Stimulated activated CD4-positive, alpha-beta T cell treated with anti-CD3 and anti-CD28 coated beads, Interleukin-4, amount 100 ng/mL, for 4 hours (primary cell): ENCODE results near the gene CTIF.

Experiments used
- DNase-seq, 2 experiments: peaks; one replicate each; pipeline ENCODE4 v3.0.0-alpha.2; 2020

The CTIF gene

DNA sequence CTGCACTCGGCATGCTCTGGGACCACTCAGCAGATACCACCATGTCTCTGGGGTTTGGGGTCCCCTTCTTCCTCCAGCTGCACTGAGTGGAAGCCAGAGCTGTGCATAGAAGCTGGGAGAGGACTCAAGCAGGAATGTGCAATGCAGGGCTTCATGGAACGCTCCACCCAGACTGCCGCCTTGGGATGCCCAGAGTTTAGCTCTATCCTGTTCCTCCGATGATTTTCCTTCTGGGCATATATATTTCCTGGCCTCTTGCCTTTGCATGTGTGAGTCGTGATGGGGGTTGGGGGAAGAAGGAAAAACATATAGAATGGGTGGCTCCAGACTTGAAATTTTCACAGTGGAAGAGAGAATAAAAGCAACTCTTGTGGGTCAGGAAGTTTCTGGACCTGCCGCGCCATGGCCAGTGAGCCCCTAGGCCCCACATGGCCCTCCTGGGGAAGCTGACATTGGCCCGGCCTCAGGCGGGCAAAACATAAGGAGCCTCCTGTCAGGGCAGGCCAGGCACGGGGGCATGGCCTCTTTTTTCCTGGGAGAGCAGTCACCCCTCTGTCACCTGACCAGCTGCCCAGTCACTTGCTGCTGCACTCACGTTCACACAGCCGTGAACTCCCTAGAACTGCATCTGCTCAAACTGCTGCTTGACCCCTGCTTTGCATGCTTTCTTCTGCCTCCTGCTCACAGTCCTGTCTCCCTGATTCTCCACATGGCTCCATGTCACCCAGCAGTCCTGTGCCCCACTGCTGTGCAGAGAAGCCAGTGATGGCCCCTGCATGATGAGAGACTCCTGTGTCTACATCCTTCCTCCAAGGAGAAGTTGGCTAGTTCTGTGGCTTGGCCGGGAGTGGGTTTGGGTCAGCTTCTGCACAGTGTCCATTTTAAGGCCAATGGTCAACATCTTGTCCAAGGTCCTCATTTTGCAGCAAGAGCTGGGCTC is 197.8 kb downstream of the CTIF start:
- DNase-seq: no peak

DNA sequence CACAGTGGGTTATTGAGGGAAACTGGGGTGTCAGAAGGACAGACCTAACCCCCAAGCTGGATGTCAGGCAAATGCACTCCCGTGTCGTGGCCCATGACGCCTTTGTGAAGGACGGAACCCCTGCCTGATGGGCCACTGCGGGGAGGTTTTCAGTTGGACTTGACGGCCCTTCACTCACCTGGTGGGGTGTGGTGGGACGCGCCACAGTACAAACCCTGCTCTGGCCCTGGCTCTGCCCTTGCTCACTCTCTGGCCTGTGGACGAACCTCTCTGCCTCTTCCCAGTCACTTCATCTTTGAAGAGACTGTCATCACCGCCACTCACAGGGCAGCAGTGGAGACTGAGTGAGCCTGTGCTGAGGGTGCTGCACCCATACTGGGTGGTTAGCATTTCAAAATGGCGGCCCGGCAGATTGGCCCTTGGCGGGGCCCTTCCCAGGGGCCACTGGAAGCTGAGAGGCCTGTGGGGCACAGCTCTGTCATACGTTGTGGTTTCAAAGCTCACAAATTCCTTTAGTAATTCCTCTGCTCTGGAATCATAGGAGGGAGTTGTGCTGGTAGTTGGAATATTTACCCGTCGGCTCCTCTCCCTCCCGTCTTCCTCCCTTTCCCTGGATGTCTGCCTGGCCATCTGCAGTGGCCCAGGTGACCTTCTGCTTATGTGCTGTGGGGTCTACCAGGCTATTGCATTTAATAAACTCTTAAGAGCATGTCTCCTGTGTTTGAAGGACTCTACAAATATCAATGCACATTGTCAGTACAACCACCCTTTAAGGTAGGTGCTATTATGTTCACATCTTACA is 200.6 kb downstream of the CTIF start:
- no peak for DNase-seq

DNA sequence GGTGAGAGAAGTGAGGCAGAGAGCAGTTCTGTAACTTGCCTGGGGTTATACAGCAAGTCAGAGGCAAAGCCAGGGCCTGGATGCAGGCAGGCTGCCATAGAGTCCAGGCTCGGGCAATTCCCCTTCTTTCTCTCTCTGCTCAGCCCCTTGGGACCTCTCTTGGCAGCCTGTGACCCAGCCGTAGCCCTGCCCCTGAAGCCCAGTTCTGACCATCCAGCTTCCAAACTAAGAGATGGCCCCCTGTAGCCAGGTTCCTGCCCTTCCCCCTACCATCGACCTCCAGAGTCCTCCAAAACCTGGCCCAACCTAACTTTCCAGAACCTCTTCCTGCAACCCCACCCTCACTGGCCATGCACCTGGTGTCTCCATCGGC is 201.2 kb downstream of the CTIF start:
- DNase-seq: no peak

DNA sequence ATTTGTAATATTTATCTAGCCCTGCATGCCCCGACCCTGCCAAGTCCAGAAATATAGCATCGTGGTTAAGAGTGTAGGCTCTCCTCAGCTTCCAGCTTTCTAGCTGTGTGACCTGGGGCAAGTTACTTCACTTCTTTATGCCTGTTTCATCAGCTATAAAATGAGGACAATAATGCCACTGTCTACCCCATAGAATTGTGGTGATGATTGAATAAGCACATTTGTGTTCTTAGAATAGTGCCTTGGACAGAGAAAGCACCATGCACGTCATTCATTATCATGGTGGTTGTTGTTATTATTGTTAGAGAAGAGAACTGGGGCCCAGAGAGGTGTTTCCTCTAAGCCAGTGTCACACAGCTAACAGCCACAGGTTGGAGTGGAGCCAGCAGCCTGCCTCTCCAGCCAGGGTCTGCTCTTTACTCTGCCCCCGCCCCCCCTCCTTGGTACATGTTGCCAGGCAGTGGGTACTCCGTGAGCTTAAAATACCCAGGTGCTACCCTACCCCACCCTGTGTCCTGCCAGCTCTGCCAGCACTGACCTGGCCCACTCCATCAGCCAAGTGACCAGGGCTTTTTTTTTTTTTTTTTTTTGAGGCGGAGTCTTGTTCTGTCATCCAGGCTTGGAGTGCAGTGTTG is 202.1 kb downstream of the CTIF start:
- DNase-seq: no peak

DNA sequence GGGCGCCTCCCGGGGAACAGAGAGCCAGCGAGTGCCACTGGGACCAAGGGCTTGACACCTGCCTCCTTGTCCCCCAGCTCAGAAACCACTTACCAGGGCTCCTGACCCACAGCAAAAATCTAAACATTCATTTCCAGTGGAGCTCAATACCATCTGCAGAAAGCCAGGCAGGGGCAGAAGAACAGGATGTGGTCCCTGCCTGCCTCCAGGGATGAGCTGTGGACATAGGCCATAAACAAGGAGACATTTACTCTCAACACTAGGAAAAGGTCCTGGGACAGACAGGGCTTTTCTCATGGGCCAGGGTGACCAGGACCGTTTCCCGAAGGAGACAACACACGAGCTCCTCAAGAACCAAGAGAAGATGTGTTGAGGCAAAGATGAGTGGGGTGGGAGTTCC is 203.0 kb downstream of the CTIF start:
- no peak for DNase-seq

DNA sequence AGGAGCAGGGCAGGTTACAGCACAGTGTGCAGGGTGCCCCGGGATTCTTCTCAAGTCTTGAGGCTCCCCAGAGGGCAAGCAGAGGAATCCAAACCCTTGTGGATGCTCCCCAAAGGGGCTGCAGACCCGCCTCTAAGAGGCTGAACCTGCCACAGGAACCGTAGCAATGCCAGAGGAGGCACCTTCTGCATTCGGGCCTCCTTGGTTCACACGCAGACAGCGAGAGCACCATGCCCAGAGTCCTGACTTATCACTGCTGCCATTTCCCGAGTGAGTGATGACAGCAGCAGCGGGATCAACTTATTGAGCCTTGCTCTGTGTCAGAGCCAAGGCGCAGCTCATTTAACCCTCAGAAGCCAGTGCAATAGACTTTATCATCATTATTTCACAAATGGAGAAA is 203.5 kb downstream of the CTIF start:
- no peak for DNase-seq

DNA sequence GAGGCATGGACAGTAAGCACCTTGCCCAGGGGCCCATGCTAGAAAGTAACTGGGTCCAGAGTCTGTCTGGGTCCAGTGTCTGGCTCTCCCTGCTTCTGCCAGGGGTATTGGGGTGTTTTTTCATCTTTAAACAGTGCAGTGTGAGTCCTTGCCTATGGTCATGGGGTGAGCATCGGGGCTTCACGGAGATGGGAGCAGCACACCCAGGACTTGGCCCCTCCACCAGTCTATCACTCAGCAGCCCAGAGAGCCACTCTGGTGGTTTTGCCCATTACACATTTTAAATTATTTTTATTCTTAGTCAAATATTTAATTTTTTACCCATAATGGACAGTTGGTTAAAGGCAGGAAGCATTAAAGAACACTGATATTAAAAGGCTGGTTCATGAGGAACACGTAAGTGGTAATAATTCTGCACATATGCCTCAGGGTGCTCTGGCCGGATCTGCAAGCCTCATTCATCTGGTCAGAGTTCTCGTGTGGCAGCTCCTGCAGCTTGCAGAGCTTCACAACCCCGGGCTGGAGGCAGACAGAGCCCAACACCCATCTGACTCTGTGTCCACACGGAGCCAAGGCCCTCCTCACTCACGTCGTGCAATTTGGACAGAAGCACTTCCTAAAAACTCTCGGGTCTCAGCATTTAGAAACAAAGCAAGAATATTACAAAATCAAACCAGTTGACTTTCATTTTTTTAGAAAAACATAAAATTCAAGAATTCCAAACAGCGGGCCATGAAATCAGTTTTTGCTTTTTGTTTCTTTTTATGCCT is 204.1 kb downstream of the CTIF start:
- no peak for DNase-seq

DNA sequence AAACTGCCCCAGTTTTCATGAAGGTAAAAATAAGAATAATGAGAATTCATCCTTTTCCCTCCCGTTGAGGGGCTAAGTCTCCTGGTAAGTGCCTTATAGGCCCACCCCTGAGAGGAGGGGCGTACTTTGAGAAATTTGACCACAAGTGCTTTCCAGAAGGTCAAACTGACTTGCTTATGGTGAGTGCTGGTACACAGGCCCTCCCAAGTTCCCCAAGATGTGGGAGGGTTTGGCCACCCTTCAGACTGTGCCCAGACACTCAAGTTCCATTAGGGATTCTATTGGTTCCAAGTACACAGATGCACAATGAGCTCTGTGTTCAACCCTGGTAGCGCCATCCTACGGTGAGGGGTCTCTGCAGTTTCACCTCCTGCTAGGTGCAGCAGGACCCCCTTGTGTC is 205.1 kb downstream of the CTIF start:
- no peak for DNase-seq

DNA sequence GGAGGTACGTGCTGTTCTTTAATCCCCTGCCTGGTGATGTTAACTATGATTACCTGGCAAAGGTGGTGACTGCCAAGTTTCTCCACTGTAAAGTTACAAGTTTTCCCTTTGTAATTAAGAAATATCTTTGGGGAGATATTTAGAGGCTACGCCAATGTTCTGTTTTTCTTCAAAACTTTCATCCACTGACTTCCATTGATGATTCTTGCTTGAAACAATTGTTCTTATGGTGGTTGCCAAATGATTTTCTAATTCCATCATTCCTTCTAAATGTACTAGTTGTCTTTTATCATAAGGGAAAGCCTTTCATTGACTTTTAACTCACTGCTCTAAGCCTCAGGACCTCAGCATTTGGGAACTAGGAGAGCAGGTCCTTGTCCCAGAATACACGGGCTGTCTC is 206.5 kb downstream of the CTIF start:
- DNase-seq: no peak

DNA sequence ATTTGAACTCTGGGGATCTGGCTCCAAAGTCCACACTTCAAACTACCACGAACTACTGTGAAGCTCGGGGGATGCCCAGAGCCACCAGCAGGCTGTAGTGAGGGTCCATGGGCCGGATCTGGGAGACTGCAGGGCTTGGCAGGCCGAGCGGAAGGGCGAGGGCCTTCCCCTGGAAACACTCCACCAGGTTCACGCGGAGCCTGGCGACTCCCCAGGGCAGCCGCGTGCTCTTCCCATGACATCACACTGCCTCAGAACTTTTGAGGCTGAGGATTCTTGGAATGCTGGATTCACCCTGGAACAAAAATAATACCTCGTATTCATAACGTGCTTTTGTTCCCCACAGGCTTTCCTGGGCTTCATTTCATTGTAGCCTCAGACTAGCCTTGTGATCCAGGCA is 210.9 kb downstream of the CTIF start:
- no peak for DNase-seq

DNA sequence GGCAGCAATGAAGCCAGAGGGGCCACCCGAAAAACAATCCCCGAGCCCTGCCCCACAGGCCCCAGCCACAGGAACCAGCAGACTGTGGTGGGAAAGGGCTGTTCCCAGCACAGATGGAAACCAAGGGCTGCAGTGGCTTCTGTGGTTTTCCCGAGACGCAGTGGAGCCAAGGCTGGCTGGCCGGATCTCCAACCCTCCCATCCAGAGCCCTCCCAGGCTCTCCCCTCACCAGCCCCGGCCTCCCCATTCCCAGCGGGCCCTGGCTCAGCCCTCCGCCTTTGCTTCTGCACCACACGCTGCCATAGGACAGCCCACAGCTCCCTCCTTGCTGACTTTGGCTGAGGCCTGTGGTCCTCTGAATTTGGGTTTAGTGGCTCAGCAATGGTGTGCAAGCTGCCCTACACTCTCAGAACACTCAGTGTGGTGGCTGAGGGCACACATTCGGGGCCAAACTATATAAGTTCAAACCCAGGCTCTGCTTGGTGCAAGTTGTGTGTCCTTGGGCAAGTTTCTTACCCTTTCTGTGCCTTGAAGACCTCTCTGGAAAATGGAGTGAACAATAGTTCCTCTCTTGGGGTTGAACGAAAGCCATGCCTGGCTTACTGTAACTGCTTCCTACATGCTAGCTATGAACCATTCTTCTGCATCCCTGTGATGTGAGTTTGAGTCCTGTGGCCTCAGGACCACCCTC is 211.8 kb downstream of the CTIF start:
- DNase-seq: no peak

DNA sequence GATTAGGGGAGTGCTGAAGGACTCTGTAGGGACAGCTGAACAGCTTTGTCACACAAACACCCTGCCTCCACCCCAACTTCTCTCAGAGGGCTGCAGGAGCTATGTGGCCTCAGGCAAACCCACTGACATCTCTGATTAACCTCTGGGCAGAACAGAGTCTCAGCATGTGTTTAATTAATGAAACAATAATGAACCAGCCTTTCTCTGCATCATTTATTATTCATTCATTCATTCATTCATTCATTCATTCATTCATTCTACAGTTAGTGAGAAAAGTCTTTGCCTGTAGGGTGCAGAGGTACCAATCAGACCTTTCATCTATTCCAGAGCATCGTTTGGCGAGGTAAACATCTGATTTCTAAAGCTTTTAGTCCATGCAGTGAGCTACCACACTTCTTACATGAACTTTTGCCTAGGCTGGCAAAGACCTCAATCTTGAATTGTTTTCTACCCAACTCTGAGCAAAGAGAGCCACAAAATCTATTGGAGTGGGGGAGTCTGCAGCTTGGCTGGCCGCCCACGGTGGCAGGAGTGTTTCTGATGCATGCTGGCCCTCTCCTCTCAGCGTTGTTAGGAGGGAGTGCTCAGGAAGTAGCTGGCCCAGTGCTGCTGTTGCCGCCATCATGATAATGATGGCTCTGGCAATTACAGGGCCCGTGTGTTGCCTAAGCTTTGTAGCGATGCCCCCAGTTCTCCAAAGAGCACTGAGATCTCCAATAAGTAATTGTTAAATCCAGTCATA is 213.1 kb downstream of the CTIF start:
- no peak for DNase-seq

DNA sequence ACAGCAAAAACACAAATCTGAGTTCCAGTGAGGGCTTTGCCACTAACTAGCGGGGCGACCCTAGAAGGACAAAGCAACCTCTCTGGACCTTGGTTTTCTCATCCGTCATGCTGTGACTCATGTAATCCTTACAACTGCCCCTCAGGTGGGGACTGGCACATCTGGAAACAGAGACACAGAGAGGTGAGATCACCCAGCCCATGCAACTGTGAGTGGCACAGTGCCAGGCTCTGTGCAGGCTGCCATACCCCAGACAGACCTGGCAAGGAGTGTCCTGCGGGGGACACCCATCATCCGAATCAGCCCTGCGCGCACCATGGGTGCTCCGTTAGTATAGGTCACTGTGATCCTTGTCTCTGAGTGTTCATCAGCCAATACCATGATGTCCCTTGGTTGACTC is 213.6 kb downstream of the CTIF start:
- DNase-seq: no peak

DNA sequence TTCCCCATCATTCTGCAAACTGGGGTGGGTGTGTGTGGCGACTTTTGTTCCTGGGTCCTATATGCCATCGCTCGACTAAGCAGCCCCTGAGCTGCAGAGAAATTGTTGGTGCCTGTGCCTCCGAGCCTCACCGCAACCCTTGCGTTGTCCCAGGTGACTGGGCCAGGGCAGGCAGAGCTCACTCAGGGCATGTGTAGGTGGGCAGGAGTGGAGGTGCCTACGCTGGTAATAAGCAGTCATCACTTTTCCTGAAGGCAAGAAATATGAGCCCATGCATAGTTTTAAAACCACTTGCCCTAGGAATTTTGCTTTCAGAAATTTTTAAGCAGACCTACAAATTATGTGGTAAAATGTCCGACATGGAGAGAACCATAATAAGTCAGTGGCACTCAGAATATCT is 214.1 kb downstream of the CTIF start:
- no peak for DNase-seq

DNA sequence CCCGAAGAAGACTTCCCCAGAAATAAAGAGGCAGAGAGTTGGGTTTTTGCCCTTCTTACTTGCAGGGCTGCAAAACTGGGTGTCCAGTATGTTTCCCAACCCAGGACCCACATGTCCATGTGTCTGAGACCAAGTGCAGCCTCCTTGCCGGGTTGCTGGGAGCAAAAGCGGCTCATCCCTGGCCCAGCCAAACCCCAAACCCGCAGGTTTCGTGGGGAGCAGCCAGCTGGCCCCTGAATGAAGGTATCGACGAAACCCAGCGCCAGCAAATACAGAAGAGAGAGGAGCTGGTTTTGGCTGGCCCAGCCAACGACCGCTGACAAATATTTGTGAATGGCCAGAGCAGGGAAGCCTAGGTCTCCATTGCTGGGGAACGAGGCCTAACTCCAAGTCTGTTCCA is 214.9 kb downstream of the CTIF start:
- no peak for DNase-seq

DNA sequence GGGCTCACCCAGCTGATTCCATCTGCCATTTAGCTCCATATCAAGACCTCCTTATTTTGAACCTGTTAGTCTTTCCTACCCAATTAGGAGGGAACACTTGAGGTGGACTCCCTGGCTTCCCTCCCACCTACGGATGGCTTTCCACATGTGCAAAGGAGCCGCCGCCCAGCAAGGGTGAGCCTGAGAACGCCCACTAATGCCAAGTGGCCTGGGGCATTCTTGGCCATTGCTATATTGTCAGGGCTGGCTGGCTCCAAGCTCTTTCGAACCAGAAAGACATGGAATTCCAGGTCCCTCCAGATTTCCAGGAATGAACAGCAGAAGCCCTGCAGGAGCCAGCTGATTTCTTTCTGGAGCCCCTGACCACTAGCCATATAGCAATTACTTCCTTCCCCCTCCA is 215.7 kb downstream of the CTIF start:
- DNase-seq: no peak

DNA sequence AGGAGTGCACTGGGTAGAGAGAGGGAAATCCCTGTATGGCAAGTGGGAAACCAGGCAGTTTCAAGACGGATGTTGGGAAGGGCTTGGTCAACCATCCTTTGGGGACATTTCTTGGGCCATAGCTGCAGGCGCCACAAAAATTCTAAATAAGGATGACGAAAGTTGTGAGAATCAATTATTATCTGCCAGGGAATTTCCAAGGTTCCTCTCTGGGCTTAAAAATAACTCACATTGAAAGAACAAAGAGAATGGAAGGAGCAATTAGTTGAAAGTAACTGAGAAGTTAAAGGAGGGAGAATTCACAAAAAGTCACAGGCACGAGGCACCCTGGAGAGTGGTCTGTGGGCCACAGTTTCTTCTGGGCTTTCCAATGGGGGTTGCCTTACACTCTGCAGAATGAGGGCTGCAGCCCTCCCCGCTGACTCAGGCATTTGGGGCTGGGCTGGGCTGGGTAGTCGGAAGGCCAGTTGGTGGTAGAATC is 216.2 kb downstream of the CTIF start:
- DNase-seq: no peak

DNA sequence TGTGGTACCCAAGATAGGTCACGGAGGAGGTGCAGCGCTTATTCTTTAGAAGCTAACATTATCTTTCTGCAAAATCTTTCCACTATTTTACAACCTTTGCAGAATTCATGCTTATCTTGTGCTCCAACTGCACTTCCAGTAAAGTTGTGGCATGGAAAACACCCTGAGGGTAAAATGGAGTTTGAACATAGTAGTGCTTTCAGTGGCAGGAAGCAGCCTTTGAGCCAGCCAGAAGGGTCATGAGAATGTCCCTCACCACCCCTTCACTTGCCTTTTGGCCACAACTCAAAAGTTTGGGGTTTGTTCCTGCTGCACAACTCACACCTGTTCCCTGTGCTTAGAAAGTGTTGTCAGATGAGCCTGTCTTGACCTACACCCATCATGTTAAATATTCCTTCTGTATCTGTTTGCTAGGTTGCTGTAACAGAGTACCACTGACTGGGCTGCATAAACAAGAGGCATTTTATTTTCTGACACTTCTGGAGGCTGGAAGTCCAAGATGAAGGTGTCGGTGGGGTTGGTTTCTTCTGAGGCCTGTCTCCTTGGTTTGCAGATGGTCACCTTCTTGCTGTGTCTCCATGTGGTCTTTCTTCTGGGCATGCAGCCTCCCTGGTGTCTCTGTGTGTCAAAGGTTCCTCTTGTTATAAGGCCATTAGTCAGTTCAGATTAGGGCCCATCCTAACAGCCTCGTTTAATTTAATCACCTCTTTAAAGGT is 217.8 kb downstream of the CTIF start:
- DNase-seq: no peak

DNA sequence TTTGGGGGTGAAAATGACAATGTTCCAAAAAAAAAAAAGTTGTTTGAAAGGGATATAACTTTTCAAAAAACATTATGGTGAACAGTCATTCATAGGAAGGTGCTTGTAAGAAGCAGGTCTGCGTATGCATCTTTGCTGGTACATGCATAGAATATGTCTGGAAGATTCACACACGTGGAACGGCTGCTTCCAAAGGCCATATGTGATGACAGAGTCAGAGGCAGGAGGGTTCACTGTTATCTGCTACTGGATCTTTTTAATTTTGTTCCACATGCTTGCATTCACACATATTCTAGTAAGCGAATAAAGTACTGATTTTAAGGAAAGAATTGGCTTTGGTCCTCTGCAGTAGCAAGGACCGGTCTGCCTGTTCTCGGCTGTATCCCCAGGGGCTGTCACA is 218.5 kb downstream of the CTIF start:
- no peak for DNase-seq

DNA sequence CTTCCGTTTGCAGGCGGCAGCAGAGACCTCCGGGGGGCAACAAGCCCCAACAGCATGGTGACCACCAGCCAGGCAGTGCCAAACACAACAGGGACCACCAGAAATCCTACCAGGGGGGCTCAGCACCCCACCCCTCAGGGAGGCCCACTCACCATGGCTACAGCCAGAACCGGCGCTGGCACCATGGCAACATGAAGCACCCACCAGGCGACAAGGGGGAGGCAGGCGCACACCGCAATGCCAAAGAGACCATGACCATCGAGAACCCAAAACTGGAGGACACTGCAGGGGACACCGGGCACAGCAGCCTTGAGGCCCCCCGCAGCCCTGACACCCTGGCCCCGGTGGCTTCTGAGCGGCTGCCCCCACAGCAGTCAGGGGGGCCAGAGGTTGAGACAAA is 219.1 kb downstream of the CTIF start:
- DNase-seq: no peak

DNA sequence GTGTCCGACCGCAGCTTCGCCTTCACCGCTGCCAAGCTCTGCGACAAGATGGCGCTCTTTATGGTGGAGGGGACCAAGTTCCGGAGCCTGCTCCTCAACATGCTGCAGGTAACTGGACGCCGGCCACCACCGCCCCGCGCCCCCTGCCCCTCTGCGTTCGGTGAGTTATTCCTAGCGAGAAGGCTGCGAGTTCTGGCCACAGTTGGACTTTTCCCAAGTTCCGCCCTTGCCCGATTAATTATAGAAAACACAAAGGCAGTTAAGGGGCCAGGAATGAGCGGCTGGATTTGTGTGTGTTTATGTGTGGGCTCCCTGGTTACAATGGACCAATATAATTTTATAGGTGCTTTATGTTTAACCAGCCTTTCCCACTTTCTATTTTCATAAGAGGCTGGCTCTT is 222.8 kb downstream of the CTIF start:
- DNase-seq: no peak
